HG03432 (cell line): ENCODE measurements around the gene PBX2.
"Not testable (repeated sequence)": the region's sequence is repeated elsewhere in the genome, so short reads cannot be mapped to it uniquely, and the experiment has no call there.

Source experiments
- ATAC-seq: cut with Tn5 transposase; IDR thresholded peaks from one replicate; pipeline ENCODE4 v1.9.1; 2021; ENCODE audit warnings: mild to moderate bottlenecking, moderate library complexity; ENCODE audit not compliant: unreplicated experiment

Gene PBX2, protein sequence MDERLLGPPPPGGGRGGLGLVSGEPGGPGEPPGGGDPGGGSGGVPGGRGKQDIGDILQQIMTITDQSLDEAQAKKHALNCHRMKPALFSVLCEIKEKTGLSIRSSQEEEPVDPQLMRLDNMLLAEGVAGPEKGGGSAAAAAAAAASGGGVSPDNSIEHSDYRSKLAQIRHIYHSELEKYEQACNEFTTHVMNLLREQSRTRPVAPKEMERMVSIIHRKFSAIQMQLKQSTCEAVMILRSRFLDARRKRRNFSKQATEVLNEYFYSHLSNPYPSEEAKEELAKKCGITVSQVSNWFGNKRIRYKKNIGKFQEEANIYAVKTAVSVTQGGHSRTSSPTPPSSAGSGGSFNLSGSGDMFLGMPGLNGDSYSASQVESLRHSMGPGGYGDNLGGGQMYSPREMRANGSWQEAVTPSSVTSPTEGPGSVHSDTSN

DNA sequence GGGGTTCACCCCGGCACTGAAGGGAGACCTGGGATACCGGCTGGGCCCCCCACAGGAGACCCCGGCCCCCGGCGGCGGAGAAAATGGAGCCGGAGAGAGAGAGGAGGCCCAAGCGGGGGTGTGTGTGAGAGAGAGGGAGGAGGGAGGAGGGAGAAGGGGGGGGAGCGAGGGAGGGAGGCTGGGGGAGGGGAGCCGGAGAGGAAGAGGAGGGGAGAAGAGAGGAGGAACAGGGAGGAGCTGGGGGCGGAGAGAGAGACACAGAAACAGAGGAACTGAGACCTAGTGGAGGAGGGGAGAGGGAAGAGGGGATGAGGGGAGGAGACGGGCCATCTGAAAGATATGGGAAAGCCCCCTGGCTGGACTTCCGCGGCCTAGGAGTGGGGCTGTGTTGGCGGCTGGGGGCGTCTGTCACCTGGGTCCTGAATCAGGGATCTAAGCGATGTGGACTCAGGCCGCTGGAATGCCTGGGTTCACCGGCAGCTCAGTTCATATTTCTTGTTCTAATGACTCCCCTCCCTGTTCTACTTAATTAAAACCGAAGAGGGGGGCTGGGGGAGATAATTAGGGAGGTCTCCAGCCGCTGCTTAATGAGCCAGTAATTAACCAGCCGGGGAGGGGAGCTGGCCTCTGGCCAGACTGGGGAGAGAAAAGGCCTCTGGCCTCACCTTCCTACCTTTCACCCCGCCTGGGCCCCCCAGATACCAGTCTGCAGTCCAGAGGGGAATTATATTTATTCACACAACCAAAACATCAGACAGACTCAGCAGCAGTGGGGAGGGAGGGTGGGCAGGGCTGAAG, at the start of gene PBX2:
Gene PBX2 (minus strand): TSS at position 149 of the 798 bp plus-strand sequence. CDS start 287 bp downstream, outside the sequence.
- peak; percentile 68 for ATAC-seq

DNA sequence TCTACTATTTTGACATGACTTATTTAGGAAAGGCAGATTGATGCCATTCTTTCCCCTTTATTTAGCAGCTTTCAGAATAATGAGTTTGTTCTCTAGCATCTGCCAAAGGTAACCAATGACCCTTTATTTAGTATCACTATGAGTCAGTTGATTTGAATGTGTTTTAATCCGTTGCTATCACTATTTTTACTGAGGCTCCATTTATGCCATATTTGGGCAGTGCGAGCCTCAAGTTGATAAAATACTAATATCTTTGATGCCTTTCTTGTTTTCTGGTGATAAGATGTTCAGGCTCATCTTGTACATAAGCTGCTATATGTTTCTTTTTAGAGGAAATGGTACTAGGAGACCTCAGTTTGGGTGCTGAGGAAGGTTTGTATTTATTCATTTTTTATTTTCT, 49.5 kb upstream of the PBX2 start:
- no peak for ATAC-seq

DNA sequence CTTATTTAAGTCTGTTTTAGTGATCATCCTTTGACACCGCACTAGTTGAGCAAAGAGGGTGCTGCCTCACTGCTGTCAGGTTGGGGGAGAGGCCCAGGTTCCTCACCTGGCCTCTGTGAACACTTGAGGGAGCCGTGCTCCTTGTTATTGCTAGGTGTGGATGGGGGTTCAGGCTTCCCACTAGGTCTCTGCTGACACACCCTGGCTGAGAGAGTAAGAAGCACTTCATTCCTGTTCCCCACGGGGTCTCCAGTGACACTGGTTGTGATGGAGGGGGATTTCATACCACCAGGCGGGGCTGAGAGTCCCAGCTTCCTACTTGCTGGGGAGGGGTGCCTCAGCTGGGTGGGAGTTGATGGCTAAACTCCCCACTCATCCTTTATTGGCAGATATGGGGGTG, 44.9 kb upstream of the PBX2 start:
- ATAC-seq, result no peak

DNA sequence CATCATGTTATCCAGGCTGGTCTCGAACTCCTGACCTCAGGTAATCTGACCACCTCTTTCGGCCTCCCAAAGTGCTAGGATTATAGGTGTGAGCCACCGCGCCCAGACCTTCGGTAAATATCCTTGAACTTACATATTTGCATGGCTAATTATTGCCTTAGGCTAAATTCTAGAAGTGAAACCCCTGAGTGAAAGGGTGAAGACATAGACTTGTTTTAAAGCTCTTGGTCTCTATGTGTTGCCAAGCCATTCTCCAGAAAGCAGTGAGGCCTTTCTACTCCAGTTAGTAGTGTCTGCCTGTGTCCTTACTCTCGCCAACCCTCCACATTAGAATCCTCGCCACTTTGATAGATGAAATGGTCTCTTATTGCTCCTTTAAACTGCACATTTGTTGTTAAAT, 36.4 kb upstream of the PBX2 start:
- ATAC-seq, result no peak

DNA sequence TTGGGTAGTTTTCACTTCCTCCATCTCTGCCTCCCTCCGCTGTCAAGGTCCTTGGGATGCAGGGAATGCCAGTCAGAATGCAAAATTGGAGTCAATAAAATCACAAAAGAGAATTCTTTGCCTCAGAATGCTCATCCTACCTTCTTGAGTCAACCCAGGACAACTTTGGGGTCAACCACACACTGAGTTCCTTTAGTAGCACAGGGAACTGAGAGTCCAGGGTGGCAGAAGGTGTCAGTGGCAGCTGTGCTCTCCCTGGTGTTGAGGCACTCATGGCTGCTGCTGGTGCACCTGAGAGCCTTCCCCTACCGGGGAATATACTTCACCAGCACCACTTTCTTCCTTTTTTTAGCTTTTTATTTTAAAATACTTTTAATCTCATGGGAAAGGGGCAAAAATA, 34.7 kb upstream of the PBX2 start:
- ATAC-seq, result no peak

DNA sequence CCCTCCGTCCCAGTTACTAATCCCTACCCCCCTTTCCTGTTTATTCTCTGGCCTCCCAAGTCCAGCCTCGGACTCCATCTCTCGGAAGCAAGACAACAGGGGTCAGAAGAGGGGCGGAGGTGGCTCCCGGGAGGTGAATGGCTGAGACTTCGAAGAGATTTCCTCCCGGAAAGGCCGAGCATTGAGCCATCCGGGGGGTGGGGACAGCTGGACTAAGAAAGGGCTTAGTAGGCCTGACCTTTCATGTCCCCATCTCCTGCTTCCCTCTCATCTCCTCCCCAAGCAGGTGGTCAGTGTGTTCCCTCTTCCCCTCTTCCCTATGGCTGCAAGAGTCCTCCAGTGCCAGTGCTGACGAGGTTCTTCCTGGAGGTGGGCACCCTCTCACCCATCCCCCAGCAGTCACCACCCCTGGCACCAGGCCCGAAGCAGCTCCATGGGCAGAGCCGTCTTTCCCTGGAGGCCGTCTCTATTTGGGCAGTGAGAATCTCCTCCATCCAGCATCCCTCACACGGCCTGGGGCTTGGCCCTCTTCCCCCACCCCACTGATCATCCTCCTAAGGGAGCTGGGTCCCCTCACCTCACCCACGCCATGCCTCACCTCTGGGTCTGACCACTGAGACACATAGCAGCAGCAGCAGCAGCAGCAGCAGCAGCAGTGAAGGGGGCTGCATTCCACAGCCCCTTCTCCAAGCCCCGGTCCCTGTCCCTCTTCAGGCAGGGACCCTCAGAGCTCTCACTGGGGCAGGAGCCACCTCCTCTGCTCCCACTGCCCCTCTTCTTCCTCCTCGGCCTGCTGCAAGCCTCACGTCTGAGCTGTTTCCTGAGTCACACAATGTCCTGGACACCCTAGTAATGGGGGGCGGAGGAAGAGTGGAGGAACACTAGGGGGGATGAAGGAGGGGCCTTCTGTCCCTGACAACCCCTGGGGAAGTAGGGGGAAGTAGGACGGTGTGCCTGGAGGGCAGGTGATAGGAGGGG, 33.5 kb upstream of the PBX2 start, which contains the start of gene NOTCH4:
Gene NOTCH4 (minus strand): TSS at position 810 of the 978 bp plus-strand sequence. CDS start 139 bp downstream, at position 671.
- no peak for ATAC-seq

DNA sequence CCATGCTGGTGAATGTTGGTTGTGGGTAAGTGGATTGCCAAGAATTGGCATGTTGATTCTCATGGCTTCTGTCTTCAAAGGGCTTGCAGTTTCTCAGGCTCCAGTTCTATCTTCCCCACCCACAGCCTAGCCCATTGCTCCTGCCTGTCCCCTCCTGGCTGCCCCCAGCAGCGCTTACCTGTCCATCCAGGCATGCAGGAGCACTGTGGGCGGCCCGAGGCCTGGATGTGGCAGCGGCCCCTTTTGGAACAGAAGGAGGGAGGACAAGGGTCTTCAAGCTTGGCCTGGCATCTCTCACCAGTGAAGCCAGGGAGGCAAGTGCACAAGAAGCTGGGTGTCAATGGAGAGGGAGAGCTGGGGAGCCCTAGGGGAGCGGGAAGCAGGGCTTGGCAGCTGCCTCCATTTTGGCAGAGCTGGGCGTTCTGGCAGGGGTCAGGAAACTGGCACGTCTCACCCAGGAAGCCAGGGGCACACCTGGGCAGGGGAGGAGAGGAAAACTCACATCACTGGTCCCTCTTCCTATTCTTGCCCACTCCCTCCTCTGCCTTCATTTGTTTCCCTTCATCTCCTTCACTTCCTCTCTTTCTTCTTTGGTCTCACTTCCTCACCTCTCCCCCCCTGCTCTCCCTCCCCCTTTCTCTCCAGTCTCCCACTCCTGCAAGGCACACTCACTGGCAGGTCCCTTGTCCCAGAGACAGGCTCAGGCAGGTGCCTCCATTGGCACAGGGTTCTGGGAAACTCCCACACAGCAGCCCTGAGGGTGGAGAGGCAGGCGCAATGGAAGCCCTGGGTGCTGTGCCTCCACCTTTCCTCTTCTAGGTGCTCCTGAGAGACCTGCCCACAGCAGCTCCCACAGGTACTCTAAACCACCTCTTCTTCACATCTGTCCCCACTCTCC, 32.6 kb upstream of the PBX2 start:
- ATAC-seq, result no peak

DNA sequence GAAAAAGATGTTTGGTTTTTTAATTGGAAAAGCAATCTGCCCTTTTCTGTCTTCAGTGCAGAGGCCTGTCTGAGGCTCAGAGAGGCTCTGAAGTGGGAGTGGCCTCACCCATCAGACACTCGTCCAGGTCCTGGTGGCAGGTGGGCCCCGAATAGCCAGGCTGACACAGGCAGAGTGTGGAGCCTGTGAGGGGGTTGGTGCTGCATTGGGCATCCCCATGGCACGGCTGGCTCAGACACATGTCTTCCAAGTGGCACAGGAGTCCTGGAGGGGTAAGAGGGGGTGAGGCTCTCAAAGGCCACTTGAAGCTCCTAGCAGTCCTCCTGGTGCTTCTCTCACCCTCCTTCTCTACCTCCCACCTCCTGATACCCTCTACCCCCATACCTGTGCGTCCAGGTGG, 30.0 kb upstream of the PBX2 start:
- ATAC-seq, result no peak

DNA sequence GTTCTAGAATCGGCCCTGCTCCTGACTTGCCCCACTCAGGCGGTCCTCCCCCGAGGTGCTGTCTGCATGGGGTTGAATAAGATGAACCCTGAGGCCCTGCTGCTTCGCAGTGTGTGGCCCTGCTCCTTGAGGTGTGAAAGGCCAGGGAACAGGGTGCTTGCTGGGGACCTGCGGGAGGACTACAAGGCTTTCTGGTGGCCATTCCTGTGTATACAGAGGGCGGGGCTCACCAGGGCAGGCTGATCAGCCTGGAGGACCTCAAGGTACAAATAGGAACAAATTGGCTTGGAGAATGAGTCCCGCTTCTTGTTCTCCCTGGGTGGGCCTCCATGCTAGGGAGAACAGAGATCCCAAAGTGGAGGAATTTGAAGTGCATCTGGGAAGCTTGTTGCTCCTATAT, 28.2 kb upstream of the PBX2 start:
- ATAC-seq, result no peak

DNA sequence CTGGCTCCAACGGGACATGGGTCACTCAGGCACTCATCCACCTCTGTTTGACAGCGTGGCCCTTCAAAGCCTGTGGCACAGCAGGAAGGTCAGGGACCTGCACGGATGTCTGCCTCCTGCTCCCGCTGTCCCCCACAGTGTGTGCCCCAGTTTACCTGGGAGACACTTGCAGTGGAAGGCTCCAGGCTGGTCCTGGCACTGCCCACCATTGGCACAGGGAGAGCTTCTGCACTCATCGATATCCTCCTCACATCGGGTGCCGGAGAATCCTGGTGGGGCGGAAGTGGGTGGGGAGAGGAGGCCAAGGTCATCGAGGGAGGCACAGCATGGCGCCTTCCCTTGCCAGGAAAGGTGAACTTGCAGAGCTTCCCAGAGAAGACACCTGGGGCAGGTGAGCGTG, 27.0 kb upstream of the PBX2 start:
- no peak for ATAC-seq

DNA sequence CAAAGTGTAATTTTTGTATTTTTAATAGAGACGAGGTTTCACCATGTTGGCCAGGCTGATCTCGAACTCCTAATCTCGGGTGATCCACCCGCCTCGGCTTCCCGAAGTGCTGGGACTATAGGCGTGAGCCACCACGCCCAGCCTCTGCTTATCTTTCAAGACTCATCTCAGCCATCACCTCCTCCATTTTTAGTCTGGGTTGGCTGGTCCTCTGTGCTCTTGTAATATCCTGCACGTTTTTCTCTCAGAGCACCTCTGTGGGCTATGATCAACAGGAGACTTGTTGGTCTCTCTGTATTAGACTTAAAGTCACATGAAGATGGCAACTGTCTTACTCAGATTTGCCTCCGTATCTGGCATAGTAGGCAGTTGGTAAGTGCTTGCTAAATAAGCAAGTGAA, 26.3 kb upstream of the PBX2 start:
- ATAC-seq, result no peak

DNA sequence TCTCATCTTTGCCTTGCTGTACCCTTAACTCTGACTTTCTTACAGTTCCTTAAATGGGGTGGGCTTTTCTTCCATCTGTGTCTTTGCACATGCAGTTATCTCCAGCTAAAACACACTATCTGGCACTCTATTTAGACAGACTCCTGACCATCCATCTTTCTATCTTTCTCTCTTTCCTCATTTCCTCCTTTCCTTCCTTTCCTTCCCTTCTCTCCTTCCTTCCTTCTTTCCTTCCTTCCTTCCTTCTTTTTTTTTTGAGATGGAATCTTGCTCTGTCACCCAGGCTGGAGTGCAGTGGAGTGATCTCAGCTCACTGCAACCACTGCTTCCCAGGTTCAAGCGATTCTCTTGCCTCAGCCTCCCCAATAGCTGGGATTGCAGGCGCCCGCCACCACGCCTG, 25.6 kb upstream of the PBX2 start:
- ATAC-seq, result no peak

DNA sequence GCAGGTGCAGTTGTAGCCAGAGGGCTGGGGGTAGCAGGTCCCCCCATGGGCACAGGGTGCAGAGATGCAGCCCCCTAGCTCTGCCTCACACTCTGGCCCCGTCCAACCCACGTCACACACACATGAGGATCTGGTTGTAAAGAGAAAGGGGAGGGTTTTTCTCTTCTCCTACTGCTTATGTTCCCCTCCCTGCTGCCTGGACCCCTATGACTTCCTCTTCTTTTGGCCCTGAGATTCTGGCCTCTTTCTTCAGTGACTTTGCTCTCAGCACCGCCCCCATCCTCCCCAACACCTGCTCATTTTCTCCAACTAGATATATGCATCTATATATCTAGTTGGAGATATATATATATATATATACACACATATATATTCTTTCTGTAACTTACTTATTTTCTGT, 24.1 kb upstream of the PBX2 start:
- ATAC-seq, result no peak

DNA sequence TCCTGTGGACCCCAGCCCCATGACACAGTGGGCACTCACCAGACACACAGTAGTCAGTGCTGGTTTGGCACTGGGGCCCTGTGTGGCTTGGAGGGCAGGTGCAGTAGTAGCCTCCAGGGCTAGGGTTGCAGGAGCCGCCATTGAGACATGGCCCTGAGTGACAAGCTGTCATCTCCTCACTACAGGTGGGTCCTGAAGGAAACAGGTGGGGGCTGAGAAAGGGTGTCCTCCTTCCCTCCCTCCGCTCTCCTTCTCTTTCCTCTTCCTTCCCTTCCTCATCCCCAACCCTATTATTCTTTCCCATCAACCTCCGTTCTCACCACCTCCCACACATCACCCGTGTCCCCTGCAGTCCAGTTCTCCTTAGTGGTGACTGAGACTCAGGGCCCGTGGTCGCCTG, 23.6 kb upstream of the PBX2 start:
- no peak for ATAC-seq

DNA sequence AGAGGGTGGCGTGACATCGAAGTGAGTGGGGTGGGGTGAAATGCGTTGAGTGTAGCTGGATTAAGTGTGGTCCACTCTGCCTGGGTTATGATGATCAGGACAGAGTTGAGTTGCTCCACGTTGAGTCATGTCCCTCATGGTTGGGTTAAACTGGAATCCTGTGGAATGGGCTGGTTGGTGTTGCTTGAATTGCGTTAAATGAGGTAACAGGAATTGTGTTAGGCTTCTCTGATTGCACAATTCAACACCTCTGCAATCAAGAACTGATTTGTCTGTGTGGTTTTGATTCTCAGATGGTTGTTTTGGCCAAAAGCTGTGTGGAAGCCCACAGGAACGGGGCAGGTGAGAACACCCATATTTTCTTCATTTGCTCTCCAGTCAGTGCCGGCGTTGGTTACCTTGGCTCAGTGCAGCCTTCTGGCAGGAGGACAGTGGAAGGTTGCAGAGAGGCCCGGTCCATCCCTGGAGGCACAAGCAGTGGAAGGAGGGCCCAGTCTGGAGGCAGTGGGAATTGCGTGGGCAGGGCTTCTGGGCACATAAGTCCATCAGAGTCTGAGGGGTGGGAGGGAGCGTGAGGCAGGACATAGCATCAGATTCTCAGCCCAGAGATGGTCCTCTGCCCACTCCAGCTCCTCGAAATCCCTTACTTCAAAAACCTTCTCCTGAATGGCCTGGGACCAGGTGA, 22.2 kb upstream of the PBX2 start:
- no peak for ATAC-seq

DNA sequence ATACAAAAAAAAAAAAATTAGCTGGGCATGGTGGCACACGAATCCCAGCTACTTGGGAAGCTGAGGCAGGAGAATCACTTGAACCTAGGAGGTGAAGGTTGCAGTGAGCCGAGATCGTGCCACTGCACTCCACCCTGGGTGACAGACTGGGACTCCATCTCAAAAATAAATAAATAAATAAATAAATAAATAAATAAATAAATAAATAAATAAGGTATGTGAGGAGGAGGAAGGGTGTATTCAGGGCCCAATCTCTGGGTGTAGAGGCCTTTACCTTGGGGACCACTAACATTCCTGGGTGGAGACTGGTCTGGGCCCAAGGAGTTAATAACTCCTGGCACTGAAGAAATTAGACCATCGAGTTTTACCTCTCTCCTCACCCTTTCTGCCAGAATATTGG, 21.4 kb upstream of the PBX2 start:
- ATAC-seq, result not testable (repeated sequence)

DNA sequence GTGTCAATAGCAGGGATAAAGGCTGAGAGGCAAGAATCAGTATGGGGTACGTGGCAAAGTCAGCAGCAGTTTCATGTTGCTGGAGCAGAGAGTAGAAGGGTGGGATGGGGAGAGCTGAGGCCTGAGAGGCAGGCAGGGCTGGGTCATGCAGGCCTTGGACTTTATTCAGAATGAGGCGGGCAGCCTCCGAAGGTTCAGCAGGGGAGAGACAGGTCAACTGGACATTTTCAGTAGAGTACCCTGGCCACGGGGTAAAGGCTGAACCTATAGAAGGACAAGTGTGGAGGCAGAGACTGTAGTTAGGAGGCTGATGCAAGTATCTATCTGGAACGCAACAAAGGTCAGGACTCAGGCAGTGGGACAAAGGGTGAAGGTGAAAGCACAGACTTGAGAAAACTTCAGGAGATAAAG, 20.2 kb upstream of the PBX2 start:
- no peak for ATAC-seq

DNA sequence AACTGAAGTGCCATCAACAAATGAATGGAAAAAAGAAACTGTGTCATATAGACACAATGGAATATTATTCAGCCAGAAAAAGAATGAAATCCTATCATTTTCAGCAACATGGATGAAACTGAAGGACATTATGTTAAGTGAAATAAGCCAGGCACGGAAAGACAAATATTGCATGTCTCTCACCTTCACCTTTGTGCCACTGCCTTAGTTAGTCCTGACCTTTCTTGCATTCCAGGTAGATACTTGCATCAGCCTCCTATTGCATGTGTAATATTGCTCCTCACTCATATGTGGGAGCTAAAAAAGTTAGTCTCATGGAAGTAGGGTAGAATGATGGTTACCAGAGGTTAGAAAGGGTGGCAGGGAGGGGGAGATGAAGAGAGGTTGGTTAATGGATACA, 19.0 kb upstream of the PBX2 start:
- no peak for ATAC-seq

DNA sequence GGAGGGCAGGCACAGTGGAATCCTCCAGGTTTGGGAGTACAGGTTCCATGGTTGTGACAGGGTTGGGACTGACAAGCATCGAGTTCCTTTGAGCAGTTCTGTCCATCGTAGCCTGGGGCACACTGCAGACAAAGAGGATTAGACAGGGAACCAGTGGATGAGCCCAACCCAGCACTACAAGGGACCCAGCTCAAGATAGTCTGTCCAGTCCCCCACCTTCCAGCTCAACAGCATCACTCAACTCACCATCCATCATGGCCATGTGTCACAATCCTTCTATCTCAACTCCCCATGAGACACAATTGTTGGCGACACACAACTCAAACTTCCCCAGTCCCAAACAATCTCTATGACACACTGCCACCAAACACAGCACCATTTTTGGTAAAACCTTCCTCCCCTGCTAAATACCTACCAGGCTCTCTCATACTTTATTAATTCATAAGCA, 14.3 kb upstream of the PBX2 start:
- ATAC-seq, result no peak
